OCI-LY1 (cell line): ENCODE results near the gene B4GALT6.

ENCODE experiments used
- EZH2 ChIP-seq: fragments of 200-600 bp; sonication (generic), shearing (Covaris generic); IDR thresholded peaks from 2 replicates; pipeline ENCODE4 v1.8.0; 2017; ENCODE audit warnings: borderline replicate concordance, mixed run types, mild to moderate bottlenecking, antibody characterized with exemption, low read length, moderate library complexity, mixed read lengths
- TF ChIP-seq, protein P1 (sequence below): fragments of 200-600 bp; sonication (generic), shearing (Covaris generic); IDR thresholded peaks from 2 replicates; pipeline ENCODE4 v1.5.1; 2017; ENCODE audit warnings: mild to moderate bottlenecking, antibody characterized with exemption, low read length, moderate library complexity, mixed read lengths

DNA sequence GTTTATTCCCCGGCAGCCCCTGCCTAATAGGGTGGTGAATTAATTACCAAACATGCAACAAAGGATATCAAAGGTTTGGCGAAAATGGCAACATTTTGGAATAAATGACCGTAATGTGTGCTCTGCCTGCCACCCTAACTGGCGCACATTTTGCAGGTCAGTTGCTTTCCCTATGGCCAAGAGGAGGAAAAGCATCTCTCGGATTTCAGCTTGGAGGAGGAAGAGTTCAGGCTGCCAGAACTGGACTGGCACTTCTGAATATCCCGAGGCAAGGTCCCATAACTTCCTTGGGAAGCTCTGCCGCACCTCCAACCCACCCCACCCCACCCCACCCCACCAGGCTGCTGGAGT lies 39.2 kb upstream of the B4GALT6 start:
- TF ChIP-seq, protein P1, sequence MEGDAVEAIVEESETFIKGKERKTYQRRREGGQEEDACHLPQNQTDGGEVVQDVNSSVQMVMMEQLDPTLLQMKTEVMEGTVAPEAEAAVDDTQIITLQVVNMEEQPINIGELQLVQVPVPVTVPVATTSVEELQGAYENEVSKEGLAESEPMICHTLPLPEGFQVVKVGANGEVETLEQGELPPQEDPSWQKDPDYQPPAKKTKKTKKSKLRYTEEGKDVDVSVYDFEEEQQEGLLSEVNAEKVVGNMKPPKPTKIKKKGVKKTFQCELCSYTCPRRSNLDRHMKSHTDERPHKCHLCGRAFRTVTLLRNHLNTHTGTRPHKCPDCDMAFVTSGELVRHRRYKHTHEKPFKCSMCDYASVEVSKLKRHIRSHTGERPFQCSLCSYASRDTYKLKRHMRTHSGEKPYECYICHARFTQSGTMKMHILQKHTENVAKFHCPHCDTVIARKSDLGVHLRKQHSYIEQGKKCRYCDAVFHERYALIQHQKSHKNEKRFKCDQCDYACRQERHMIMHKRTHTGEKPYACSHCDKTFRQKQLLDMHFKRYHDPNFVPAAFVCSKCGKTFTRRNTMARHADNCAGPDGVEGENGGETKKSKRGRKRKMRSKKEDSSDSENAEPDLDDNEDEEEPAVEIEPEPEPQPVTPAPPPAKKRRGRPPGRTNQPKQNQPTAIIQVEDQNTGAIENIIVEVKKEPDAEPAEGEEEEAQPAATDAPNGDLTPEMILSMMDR: no peak
- TF ChIP-seq EZH2: no peak
